Suprapubic skin (tissue), 4 donors: ENCODE measurements around the gene KIF5A. TPM values are rescaled to one million over a fixed set of nuclear protein-coding genes. Genes with fewer than 3 reads are reported as not detected.

Experiments
- DNase-seq, 2 donors: peaks; one replicate each; pipeline ENCODE4 v3.0.0-alpha.2; 2019; ENCODE audit warnings: low spot score in 2 of 2
- H3K27ac ChIP-seq: fragments of 200-600 bp; sonication (generic); one replicate; pipeline ENCODE4 v1.5.1; 2019
- H3K27me3 ChIP-seq: fragments of 200-600 bp; sonication (generic); one replicate; pipeline ENCODE4 v1.5.1; 2019
- H3K36me3 ChIP-seq: fragments of 200-600 bp; sonication (generic); one replicate; pipeline ENCODE4 v1.5.1; 2019
- H3K4me1 ChIP-seq: fragments of 200-600 bp; sonication (generic); one replicate; pipeline ENCODE4 v1.5.1; 2019
- H3K4me3 ChIP-seq: fragments of 200-600 bp; sonication (generic); one replicate; pipeline ENCODE4 v1.5.1; 2019; ENCODE audit warnings: mild to moderate bottlenecking
- H3K9me3 ChIP-seq: fragments of 200-600 bp; sonication (generic); one replicate; pipeline ENCODE4 v1.5.1; 2019
- EP300 ChIP-seq: sonication (generic); formaldehyde crosslinking; IDR thresholded peaks from one replicate; pipeline ENCODE4 v1.6.1; 2017; ENCODE audit warnings: antibody characterized with exemption
- POLR2A ChIP-seq, 2 donors: fragments of 450-650 bp; IDR thresholded peaks; one replicate each; pipeline ENCODE4 v1.6.1; 2017; ENCODE audit warnings: antibody characterized with exemption in 2 of 2, mild to moderate bottlenecking in 2 of 2, moderate library complexity in 2 of 2
- POLR2AphosphoS5 ChIP-seq, 3 donors: sonication (generic); formaldehyde crosslinking; IDR thresholded peaks; one replicate each; pipeline ENCODE4 v1.6.1; 2017; ENCODE audit warnings: antibody characterized with exemption in 3 of 3
- WGBS: methylation state at CpG from one replicate; pipeline ENCODE4 v1.1.5; 2018; 5-methylcytosine and 5-hydroxymethylcytosine counted together
- total RNA-seq, 4 donors: library from RNA; depleted of rRNA; stranded (reverse); fragments of >200 nt; gene quantifications; one replicate each; pipeline ENCODE4 v1.1.0, GENCODE V29; 2016
- TF ChIP-seq, protein P1 (sequence below), 2 donors: fragments of 200-600 bp in 1 of 2; fragments of 450-650 bp in 1 of 2; sonication (generic) in 1 of 2; IDR thresholded peaks; one replicate each; pipeline ENCODE4 v1.5.1; 2016 to 2019; ENCODE audit warnings: antibody characterized with exemption in 2 of 2, mild to moderate bottlenecking in 1 of 2, moderate library complexity in 1 of 2

Gene KIF5A
- total RNA-seq, 4 donors from 2014 or later = 0.08 to 0.23 TPM; not detected in 2

GRCh38 chr12:57580466-57580795 is 30.6 kb downstream of the KIF5A start:
- Histone ChIP-seq H3K27me3 (peaks cover 5% of the 10 kb centered on the region), H3K27ac (no peak overlapping the region), H3K4me1 (no peaks in the 10 kb centered on the region), H3K4me3 (no peak overlapping the region), H3K9me3 (no peaks in the 10 kb centered on the region), H3K36me3 (no peaks in the 10 kb centered on the region)
- no peak for TF ChIP-seq EP300
- TF ChIP-seq POLR2AphosphoS5 (IDR thresholded peaks at IDR 0.05) = no peak
- TF ChIP-seq, protein P1, sequence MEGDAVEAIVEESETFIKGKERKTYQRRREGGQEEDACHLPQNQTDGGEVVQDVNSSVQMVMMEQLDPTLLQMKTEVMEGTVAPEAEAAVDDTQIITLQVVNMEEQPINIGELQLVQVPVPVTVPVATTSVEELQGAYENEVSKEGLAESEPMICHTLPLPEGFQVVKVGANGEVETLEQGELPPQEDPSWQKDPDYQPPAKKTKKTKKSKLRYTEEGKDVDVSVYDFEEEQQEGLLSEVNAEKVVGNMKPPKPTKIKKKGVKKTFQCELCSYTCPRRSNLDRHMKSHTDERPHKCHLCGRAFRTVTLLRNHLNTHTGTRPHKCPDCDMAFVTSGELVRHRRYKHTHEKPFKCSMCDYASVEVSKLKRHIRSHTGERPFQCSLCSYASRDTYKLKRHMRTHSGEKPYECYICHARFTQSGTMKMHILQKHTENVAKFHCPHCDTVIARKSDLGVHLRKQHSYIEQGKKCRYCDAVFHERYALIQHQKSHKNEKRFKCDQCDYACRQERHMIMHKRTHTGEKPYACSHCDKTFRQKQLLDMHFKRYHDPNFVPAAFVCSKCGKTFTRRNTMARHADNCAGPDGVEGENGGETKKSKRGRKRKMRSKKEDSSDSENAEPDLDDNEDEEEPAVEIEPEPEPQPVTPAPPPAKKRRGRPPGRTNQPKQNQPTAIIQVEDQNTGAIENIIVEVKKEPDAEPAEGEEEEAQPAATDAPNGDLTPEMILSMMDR (IDR thresholded peaks at IDR 0.05) = no peak
- no peak for TF ChIP-seq POLR2A (IDR thresholded peaks at IDR 0.05)
- 83% methylated on average over 4 of the region's 4 CpGs for WGBS
- no peak for DNase-seq

GRCh38 chr12:57581802-57582201 is 32.0 kb downstream of the KIF5A start:
- WGBS = 75% methylated on average over 1 of the region's 1 CpG
- no peak for DNase-seq
- Histone ChIP-seq H3K27ac (no peak overlapping the region), H3K4me1 (no peaks in the 10 kb centered on the region), H3K9me3 (no peaks in the 10 kb centered on the region), H3K27me3 (peaks cover 5% of the 10 kb centered on the region), H3K4me3 (no peak overlapping the region), H3K36me3 (no peaks in the 10 kb centered on the region)
- TF ChIP-seq EP300 = no peak
- TF ChIP-seq POLR2A (IDR thresholded peaks at IDR 0.05) = no peak
- TF ChIP-seq, protein P1 (IDR thresholded peaks at IDR 0.05) = no peak
- no peak for TF ChIP-seq POLR2AphosphoS5 (IDR thresholded peaks at IDR 0.05)

- WGBS = 100% methylated on average over 1 of the region's 1 CpG
Measured at GRCh38 chr12:57582440-57582839, 32.6 kb downstream of the KIF5A start.

GRCh38 chr12:57583008-57583831 is 33.4 kb downstream of the KIF5A start:
- DNase-seq = no peak
- Histone ChIP-seq H3K27me3 (peaks cover 11% of the 10 kb centered on the region), H3K4me3 (no peak overlapping the region), H3K27ac (no peak overlapping the region), H3K36me3 (no peaks in the 10 kb centered on the region), H3K9me3 (no peaks in the 10 kb centered on the region), H3K4me1 (no peaks in the 10 kb centered on the region)
- WGBS = 42% methylated on average over 13 of the region's 13 CpGs
- TF ChIP-seq, protein P1 (IDR thresholded peaks at IDR 0.05) = peak; percentile 87 to 90
- TF ChIP-seq EP300 = no peak
- TF ChIP-seq POLR2AphosphoS5 (IDR thresholded peaks at IDR 0.05) = no peak
- no peak for TF ChIP-seq POLR2A (IDR thresholded peaks at IDR 0.05)

More at GRCh38 chr12:57582440-57582839, 32.6 kb downstream of the KIF5A start:
- no peaks in the 10 kb centered on the region for H3K9me3 ChIP-seq
- TF ChIP-seq EP300 (no peak), POLR2A (IDR thresholded peaks at IDR 0.05) (no peak), POLR2AphosphoS5 (IDR thresholded peaks at IDR 0.05) (no peak)
- TF ChIP-seq, protein P1 (IDR thresholded peaks at IDR 0.05) = no peak
- H3K4me1 ChIP-seq = no peaks in the 10 kb centered on the region
- no peak overlapping the region for H3K4me3 ChIP-seq
- no peaks in the 10 kb centered on the region for H3K36me3 ChIP-seq
- no peak overlapping the region for H3K27ac ChIP-seq
- no peak for DNase-seq
- peaks cover 5% of the 10 kb centered on the region for H3K27me3 ChIP-seq

- peaks cover 12% of the 10 kb centered on the region for H3K27me3 ChIP-seq
- no peaks in the 10 kb centered on the region for H3K36me3 ChIP-seq
- no peak for TF ChIP-seq EP300
- TF ChIP-seq POLR2A (IDR thresholded peaks at IDR 0.05) = no peak
- TF ChIP-seq, protein P1 (IDR thresholded peaks at IDR 0.05) = no peak
- TF ChIP-seq POLR2AphosphoS5 (IDR thresholded peaks at IDR 0.05) = no peak
- WGBS = 100% methylated on average over 2 of the region's 2 CpGs
- no peaks in the 10 kb centered on the region for H3K9me3 ChIP-seq
- no peaks in the 10 kb centered on the region for H3K4me1 ChIP-seq
- DNase-seq = no peak
- H3K27ac ChIP-seq = no peak overlapping the region
- H3K4me3 ChIP-seq = no peak overlapping the region
Measured at GRCh38 chr12:57584050-57584449, 34.2 kb downstream of the KIF5A start.
